Breast epithelium (tissue), 3 donors: ENCODE data around the gene MYH9.

Experiments used
- POLR2A ChIP-seq: fragments of 450-650 bp; IDR thresholded peaks from one replicate; pipeline ENCODE4 v1.6.1; 2016; ENCODE audit warnings: antibody characterized with exemption, mild to moderate bottlenecking, moderate library complexity
- POLR2AphosphoS5 ChIP-seq, 3 donors: sonication (generic); formaldehyde crosslinking; IDR thresholded peaks; one replicate each; pipeline ENCODE4 v1.6.1; 2017; ENCODE audit warnings: antibody characterized with exemption in 3 of 3

GRCh38 chr22:36323182-36323854, 64.4 kb downstream of the MYH9 start:
- TF ChIP-seq POLR2A (peak; percentile 9), POLR2AphosphoS5 (IDR thresholded peaks at IDR 0.05) (peak; percentile 69 to 90 (median 74))
